Stimulated activated CD4-positive, alpha-beta T cell treated with anti-CD3 and anti-CD28 coated beads, Interleukin-1b, Interleukin-23, amount 100 ng/mL, for 1 hour (primary cell): ENCODE measurements around the gene AP3M1.

Experiments used
- DNase-seq, 2 donors: peaks; one replicate each; pipeline ENCODE4 v3.0.0-alpha.2; 2020; ENCODE audit warnings: low read depth in 2 of 2

The AP3M1 gene

GRCh38 chr10:74079936-74080590 lies 70.6 kb downstream of the AP3M1 start:
- no peak for DNase-seq

- DNase-seq = no peak
These were observed 71.3 kb downstream of the AP3M1 start for GRCh38 chr10:74079028-74079935.

GRCh38 chr10:74078037-74078436 lies 72.6 kb downstream of the AP3M1 start:
- DNase-seq = no peak

- DNase-seq = no peak
These were observed 73.2 kb downstream of the AP3M1 start for GRCh38 chr10:74077416-74077815.

GRCh38 chr10:74076961-74077360 lies 73.7 kb downstream of the AP3M1 start:
- no peak for DNase-seq

- no peak for DNase-seq
These were observed 74.7 kb downstream of the AP3M1 start for GRCh38 chr10:74075906-74076305.

- DNase-seq = no peak
These were observed 78.1 kb downstream of the AP3M1 start for GRCh38 chr10:74072503-74072902.

- no peak for DNase-seq
These were observed 79.5 kb downstream of the AP3M1 start for GRCh38 chr10:74071157-74071556.
